Liver (tissue), 2 donors: ENCODE results near the gene SOX21.

ENCODE experiments used
- CTCF ChIP-seq: fragments of 150-350 bp; IDR thresholded peaks from 2 replicates; pipeline ENCODE4 v1.5.1; 2017; ENCODE audit warnings: improper control_type of control experiment, low read depth, low read length; ENCODE audit not compliant: missing input control
- ZBTB33 ChIP-seq: IDR thresholded peaks from 2 replicates; pipeline ENCODE4 v1.6.1; 2016; ENCODE audit warnings: antibody characterized with exemption
- TF ChIP-seq, protein P1 (sequence below): IDR thresholded peaks from 2 replicates; pipeline ENCODE4 v1.6.1; 2016; ENCODE audit warnings: antibody characterized with exemption
- donor health status: healthy.

DNA sequence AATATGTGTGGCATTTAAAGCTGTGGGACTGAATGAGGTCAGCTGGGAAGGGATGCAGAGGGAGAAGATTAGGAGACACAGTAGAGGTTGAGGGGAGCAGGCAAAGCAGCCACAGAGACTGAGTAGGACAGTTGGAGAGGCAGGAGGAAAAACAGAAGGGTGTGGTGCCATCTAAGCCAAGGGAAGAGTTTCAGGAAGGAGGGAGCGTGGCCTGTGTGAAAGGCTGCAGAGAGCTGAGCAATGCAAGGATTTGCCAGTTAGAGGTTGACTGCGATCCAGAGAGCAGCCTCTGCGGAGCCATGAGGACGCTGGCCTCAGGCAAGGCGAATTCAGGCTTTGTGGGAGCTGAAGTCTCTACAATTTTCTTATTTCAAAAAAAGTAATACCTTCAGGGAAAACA is 28.9 kb downstream of the SOX21 start:
- TF ChIP-seq CTCF (no peak), ZBTB33 (no peak)
- TF ChIP-seq, protein P1, sequence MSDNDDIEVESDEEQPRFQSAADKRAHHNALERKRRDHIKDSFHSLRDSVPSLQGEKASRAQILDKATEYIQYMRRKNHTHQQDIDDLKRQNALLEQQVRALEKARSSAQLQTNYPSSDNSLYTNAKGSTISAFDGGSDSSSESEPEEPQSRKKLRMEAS, result no peak
